AG10803 (cell line): Measurements from ENCODE around the gene TRPV6.

Experiments
- DNase-seq: peaks from one replicate; pipeline ENCODE4 v3.0.0; 2010; ENCODE audit warnings: low read depth
- H3K4me3 ChIP-seq: 2 replicates; pipeline ENCODE4 v1.5.1; 2011; ENCODE audit warnings: mild to moderate bottlenecking, low read length, control low read depth
- CTCF ChIP-seq: conservative IDR thresholded peaks from 2 replicates; pipeline ENCODE4 v1.5.1; 2011; ENCODE audit warnings: mild to moderate bottlenecking, low read length, control low read depth, inconsistent platforms

The TRPV6 gene

DNA sequence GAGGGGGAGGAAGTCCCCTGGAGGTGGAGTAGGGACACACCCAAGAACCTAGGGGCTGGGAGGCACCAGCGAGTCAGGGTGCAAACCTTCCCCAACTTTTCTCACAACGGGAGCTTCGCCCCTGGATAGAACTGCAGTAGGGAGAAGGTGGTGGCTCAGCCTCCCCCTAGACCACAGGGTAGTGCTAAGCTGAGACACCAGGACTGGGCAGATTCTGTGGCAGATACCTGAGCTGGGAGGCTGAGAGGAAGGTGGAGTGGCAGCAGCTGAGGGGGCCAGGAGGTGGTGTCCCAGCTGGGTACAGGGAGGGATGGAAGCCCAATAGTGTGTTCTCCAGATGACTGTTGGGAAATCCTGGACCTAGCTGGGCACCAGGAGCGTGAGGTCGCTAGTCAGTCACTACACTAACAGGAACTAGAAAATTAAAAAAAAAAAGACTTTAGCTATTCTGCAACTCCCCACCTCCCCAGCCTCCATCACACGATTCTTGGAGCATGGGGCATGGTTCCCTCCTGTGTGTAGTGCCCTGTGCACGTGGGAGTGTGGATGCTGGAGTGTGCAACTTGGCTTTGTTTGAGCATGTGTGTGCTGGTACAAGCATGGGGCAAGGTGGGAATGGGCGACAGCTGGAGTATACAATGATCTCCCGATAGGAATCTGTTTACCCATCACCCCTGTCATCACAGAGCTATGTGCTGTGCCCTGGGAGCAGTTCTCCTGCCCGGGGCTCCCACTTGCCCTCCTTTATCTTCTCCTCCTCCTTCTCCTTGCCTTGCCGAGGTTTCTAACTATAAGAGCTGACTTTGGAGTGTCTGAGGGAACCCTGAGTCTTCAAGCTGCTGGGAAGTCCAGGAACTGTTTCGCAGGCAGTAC is 8.8 kb upstream of the TRPV6 start:
- H3K4me3 ChIP-seq, result no peak overlapping the region
- TF ChIP-seq CTCF, result no peak
- DNase-seq, result no peak

DNA sequence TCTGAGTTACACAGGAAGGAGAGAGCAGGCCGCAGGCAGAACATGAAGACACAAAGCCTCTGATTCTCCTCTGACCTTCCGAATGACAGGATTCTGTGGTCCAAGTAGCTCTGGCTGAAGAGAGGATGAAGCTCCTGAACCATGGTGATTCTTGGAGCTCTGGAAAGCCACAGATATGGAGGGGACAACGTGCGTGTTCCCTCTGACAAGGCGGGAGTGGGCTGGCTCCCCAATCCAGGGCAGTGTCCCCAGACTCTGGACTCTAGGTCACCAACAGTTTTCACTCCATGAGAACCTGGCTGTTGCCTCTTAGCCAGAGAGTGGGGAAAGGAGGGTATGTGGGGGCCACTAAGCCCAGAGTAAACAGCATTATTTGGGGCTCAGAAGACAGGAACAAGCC is 7.4 kb upstream of the TRPV6 start:
- TF ChIP-seq CTCF, result no peak

GRCh38 chr7:142891490-142892082 is 6.0 kb upstream of the TRPV6 start:
- no peak for DNase-seq
- TF ChIP-seq CTCF, result no peak
- H3K4me3 ChIP-seq, result no peak overlapping the region

More for the DNA sequence above, 7.4 kb upstream of the TRPV6 start:
- no peak for DNase-seq
- no peak overlapping the region for H3K4me3 ChIP-seq

- no peak overlapping the region for H3K4me3 ChIP-seq
- no peak for DNase-seq
Observed at GRCh38 chr7:142890874-142891485, 5.4 kb upstream of the TRPV6 start.

GRCh38 chr7:142889816-142890215 is 4.3 kb upstream of the TRPV6 start:
- no peak for TF ChIP-seq CTCF
- DNase-seq, result no peak
- H3K4me3 ChIP-seq, result no peak overlapping the region

More at GRCh38 chr7:142890874-142891485, 5.4 kb upstream of the TRPV6 start:
- no peak for TF ChIP-seq CTCF

GRCh38 chr7:142887282-142888015 is 1.9 kb upstream of the TRPV6 start:
- no peak for TF ChIP-seq CTCF
- no peak for DNase-seq
- no peak overlapping the region for H3K4me3 ChIP-seq
